ENCODE data around the gene ARMH1. TPM values are rescaled to one million over a fixed set of nuclear protein-coding genes. Genes with fewer than 3 reads are reported as not detected.

ARMH1 gene
- total RNA-seq, 4 donors from 2014 or later: 0.47 to 2.4 (median 1.2) TPM

GRCh38 chr1:44651069-44651468 lies 23.4 kb upstream of the ARMH1 start:
- ATAC-seq (ENCODE audit: low FRiP score) (no peak), DNase-seq (ENCODE audit: low spot score) (no peak)
- no peak for TF ChIP-seq CTCF (IDR thresholded peaks at IDR 0.05)

GRCh38 chr1:44652445-44653106 lies 21.9 kb upstream of the ARMH1 start:
- peak in 2 of 3 donors; percentile 65 to 73 for TF ChIP-seq CTCF (IDR thresholded peaks at IDR 0.05)
- DNase-seq (ENCODE audit: low spot score): peak; percentile 81
- peak; percentile 67 for ATAC-seq (ENCODE audit: low FRiP score)

GRCh38 chr1:44653107-44653964 lies 21.2 kb upstream of the ARMH1 start:
- no peak for TF ChIP-seq CTCF (IDR thresholded peaks at IDR 0.05)

GRCh38 chr1:44654621-44655187 lies 19.8 kb upstream of the ARMH1 start:
- ATAC-seq (ENCODE audit: low FRiP score) (no peak), DNase-seq (ENCODE audit: low spot score) (no peak)
- TF ChIP-seq CTCF (IDR thresholded peaks at IDR 0.05): no peak

More at GRCh38 chr1:44653107-44653964, 21.2 kb upstream of the ARMH1 start:
- ATAC-seq (ENCODE audit: low FRiP score) (no peak), DNase-seq (ENCODE audit: low spot score) (no peak)

GRCh38 chr1:44655609-44656008 lies 18.9 kb upstream of the ARMH1 start:
- no peak for ATAC-seq (ENCODE audit: low FRiP score)
- TF ChIP-seq CTCF (IDR thresholded peaks at IDR 0.05): no peak
- no peak for DNase-seq (ENCODE audit: low spot score)

- no peak for ATAC-seq (ENCODE audit: low FRiP score)
- TF ChIP-seq CTCF (IDR thresholded peaks at IDR 0.05): no peak
- no peak for DNase-seq (ENCODE audit: low spot score)
These were observed 14.9 kb upstream of the ARMH1 start for GRCh38 chr1:44659566-44659965.

All from omental fat pad (tissue), 4 donors.